HepG2 (cell line): ENCODE data around the gene THSD8. TPM values are rescaled to one million over a fixed set of nuclear protein-coding genes. Genes with fewer than 3 reads are reported as not detected.

Experiments used
- ATAC-seq: fragments of 200-7000 bp; cut with Tn5 transposase; 3 replicates; pipeline ENCODE4 v1.9.1; 2020; ENCODE audit warnings: mild to moderate bottlenecking, moderate library complexity
- BruUV-seq: library from RNA; stranded (reverse); fragments of 400-500 nt; replicated peaks from 2 replicates; lab custom pipeline; 2021; lab: Mats Ljungman, UMichigan
- CTCF ChIA-PET: fragments of 300-600 bp; formaldehyde crosslinking; extraction: SDS; loops from one replicate; lab custom pipeline; 2021; ENCODE audit warnings: low total read pairs, inconsistent platforms, low intra/inter-chr PET ratio; lab: Yijun Ruan, JAX
- POLR2A ChIA-PET: fragments of 350-600 bp; sonication (Branson Sonifier 250); formaldehyde crosslinking; loops from one replicate; lab custom pipeline; 2020; ENCODE audit warnings: antibody characterized with exemption, inconsistent platforms; lab: Yijun Ruan, JAX
- DNase-seq: peaks from one replicate; pipeline ENCODE4 v3.0.0-alpha.2; 2015; ENCODE audit warnings: low spot score
- FAIRE-seq: peaks from 3 replicates; lab custom pipeline; 2011; peaks lifted over from hg19 to GRCh38; lab: Jason Lieb, UNC
- H2AFZ ChIP-seq: one replicate; pipeline ENCODE4 v1.6.1; 2011; ENCODE audit warnings: low read length, inconsistent platforms
- H3K27ac ChIP-seq: fragments of 300-600 bp; 3 replicates; pipeline ENCODE4 v1.8.0; 2011; ENCODE audit warnings: mixed run types, mild to moderate bottlenecking, mixed read lengths, low read length, inconsistent platforms; ENCODE audit not compliant: insufficient read depth; ENCODE audit errors: extremely low read length
- H3K27me3 ChIP-seq, 2 experiments: fragments of 200-600 bp in 1 of 2; 2 replicates in 1 of 2; 3 replicates in 1 of 2; pipeline versions ENCODE4 v1.6.0 to v1.8.0; 2011; ENCODE audit warnings: low read length in 2 of 2, mild to moderate bottlenecking in 2 of 2, moderate library complexity in 2 of 2, inconsistent platforms in 1 of 2; ENCODE audit not compliant: insufficient read depth in 2 of 2, control insufficient read depth in 1 of 2
- H3K36me3 ChIP-seq, 2 experiments: fragments of 200-600 bp in 1 of 2; replicated peaks in 1 of 2; 2 replicates in 1 of 2; 3 replicates in 1 of 2; pipeline versions ENCODE4 v1.5.1 to v1.8.0; 2011; ENCODE audit warnings: low read length in 2 of 2, inconsistent platforms in 1 of 2; ENCODE audit not compliant: insufficient read depth in 2 of 2, control insufficient read depth in 1 of 2
- H3K4me1 ChIP-seq: 2 replicates; pipeline ENCODE4 v1.5.1; 2012; ENCODE audit warnings: low read length, inconsistent platforms; ENCODE audit not compliant: insufficient read depth
- H3K4me2 ChIP-seq: 2 replicates; pipeline ENCODE4 v1.6.0; 2011; ENCODE audit warnings: low read depth, low read length, inconsistent platforms
- H3K4me3 ChIP-seq, 3 experiments: fragments of 200-600 bp in 1 of 3; sonication (generic), shearing (Covaris generic) in 1 of 3; replicated peaks in 1 of 3; 2 replicates each; pipeline ENCODE4 v1.5.1; 2011 to 2016; ENCODE audit warnings: low read length in 3 of 3, inconsistent platforms in 2 of 3, low read depth in 2 of 3, mild to moderate bottlenecking in 2 of 3, control low read depth in 1 of 3, mixed read lengths in 1 of 3; ENCODE audit not compliant: insufficient read depth in 1 of 3
- H3K79me2 ChIP-seq: one replicate; pipeline ENCODE4 v1.6.1; 2011; ENCODE audit warnings: low read length, inconsistent platforms; ENCODE audit not compliant: insufficient read depth
- H3K9ac ChIP-seq: 2 replicates; pipeline ENCODE4 v1.6.0; 2011; ENCODE audit warnings: mild to moderate bottlenecking, low read depth, low read length, inconsistent platforms; ENCODE audit not compliant: insufficient read depth
- H3K9me3 ChIP-seq: 2 replicates; pipeline ENCODE4 v1.5.1; 2012; ENCODE audit warnings: mild to moderate bottlenecking, low read length
- H4K20me1 ChIP-seq: 2 replicates; pipeline ENCODE4 v1.6.0; 2011; ENCODE audit warnings: inconsistent platforms, mild to moderate bottlenecking, low read length, moderate library complexity; ENCODE audit not compliant: insufficient read depth
- BRD4 ChIP-seq: sonication (generic); formaldehyde crosslinking; IDR thresholded peaks from 2 replicates; pipeline ENCODE4 v1.4.0; 2020; ENCODE audit warnings: missing genetic modification reagents
- DMAP1 ChIP-seq: IDR thresholded peaks from 2 replicates; pipeline ENCODE4 v1.6.1; 2016
- DNMT1 ChIP-seq: sonication (generic); formaldehyde crosslinking; IDR thresholded peaks from 2 replicates; pipeline ENCODE4 v1.5.1; 2020; ENCODE audit warnings: mild to moderate bottlenecking, missing genetic modification reagents
- HDAC1 ChIP-seq: sonication (generic); formaldehyde crosslinking; IDR thresholded peaks from 2 replicates; pipeline ENCODE4 v1.5.1; 2020; ENCODE audit warnings: mild to moderate bottlenecking, missing genetic modification reagents
- HNRNPUL1 ChIP-seq: fragments of 200-400 bp; formaldehyde crosslinking; IDR thresholded peaks from 2 replicates; pipeline ENCODE4 v1.6.1; 2017; ENCODE audit warnings: low read depth, mild to moderate bottlenecking, low read length, moderate library complexity
- HOXA3 ChIP-seq: sonication (generic); formaldehyde crosslinking; IDR thresholded peaks from 2 replicates; pipeline ENCODE4 v1.5.0; 2020; ENCODE audit warnings: missing genetic modification reagents
- MYC ChIP-seq: sonication (generic); formaldehyde crosslinking; IDR thresholded peaks from 2 replicates; pipeline ENCODE4 v1.9.0; 2021; ENCODE audit warnings: missing genetic modification reagents, borderline replicate concordance
- NFKBIZ ChIP-seq: IDR thresholded peaks from 2 replicates; pipeline ENCODE4 v1.6.1; 2018; ENCODE audit warnings: missing genetic modification reagents, missing compliant biosample characterization
- SOX13 ChIP-seq, 3 experiments: fragments of 450-650 bp in 1 of 3; sonication (generic) in 1 of 3; formaldehyde crosslinking in 1 of 3; IDR thresholded peaks in 2 of 3; conservative IDR thresholded peaks in 1 of 3; 2 replicates each; pipeline versions ENCODE4 v1.5.0 to v1.6.1; 2016 to 2020; ENCODE audit warnings: antibody characterized with exemption in 1 of 3, mild to moderate bottlenecking in 1 of 3, missing compliant biosample characterization in 1 of 3, missing genetic modification reagents in 1 of 3, moderate library complexity in 1 of 3
- SP4 ChIP-seq: sonication (generic); formaldehyde crosslinking; IDR thresholded peaks from 2 replicates; pipeline ENCODE4 v1.8.1; 2023; ENCODE audit warnings: mild to moderate bottlenecking, missing genetic modification reagents
- THAP9 ChIP-seq: sonication (generic); formaldehyde crosslinking; IDR thresholded peaks from 2 replicates; pipeline ENCODE4; 2020; ENCODE audit warnings: missing genetic modification reagents, mild to moderate bottlenecking, borderline replicate concordance
- ZFX ChIP-seq: sonication (generic); formaldehyde crosslinking; IDR thresholded peaks from 2 replicates; pipeline ENCODE4 v1.4.0; 2020; ENCODE audit warnings: mild to moderate bottlenecking, low read depth, missing genetic modification reagents, moderate library complexity
- ZNF614 ChIP-seq: IDR thresholded peaks from 2 replicates; pipeline ENCODE4 v1.6.1; 2018; ENCODE audit warnings: missing biosample characterization, missing genetic modification reagents, inconsistent platforms, borderline replicate concordance
- ZNF687 ChIP-seq: sonication (generic); formaldehyde crosslinking; IDR thresholded peaks from 2 replicates; pipeline ENCODE4 v1.5.1; 2020; ENCODE audit warnings: mild to moderate bottlenecking, missing genetic modification reagents, moderate library complexity
- ZNF768 ChIP-seq: sonication (generic); formaldehyde crosslinking; IDR thresholded peaks from 2 replicates; pipeline ENCODE4 v1.4.0; 2020; ENCODE audit warnings: missing genetic modification reagents
- ZNF792 ChIP-seq: IDR thresholded peaks from 2 replicates; pipeline ENCODE4 v1.6.1; 2016
- WGBS: methylation state at CpG from one replicate; pipeline ENCODE4 v1.1.6; 2017; ENCODE audit warnings: low lambda C conversion rate; 5-methylcytosine and 5-hydroxymethylcytosine counted together
- in situ Hi-C: cut with HindIII; loops from 2 replicates; pipeline ENCODE4 v1.10.0; 2017; ENCODE audit warnings: low pct_unique_long_range_greater_than_20kb; ENCODE audit not compliant: extremely low pct_ligation_motif_present
- intact Hi-C: fragments of 100-400 bp; cut with micrococcal nuclease; formaldehyde crosslinking; loops from one replicate; pipeline ENCODE4 v1.10.0; 2022; ENCODE audit not compliant: unreplicated experiment
- polyA plus RNA-seq, 8 experiments: library from polyadenylated mRNA; depleted of rRNA in 3 of 8; stranded (reverse) in 7 of 8; unstranded in 1 of 8; fragments of >200 nt; fragmentation: Illumina TruSeq in 4 of 8; extraction: Trizol in 4 of 8; gene quantifications; 2 replicates each; pipeline versions ENCODE4 v1.2.1 to v1.2.3, GENCODE V29; 2011 to 2016; ENCODE audit warnings: low read depth in 4 of 8, missing spikeins in 1 of 8, mixed read lengths in 1 of 8; ENCODE audit not compliant: insufficient read depth in 1 of 8
- total RNA-seq, 5 experiments: library from RNA; depleted of rRNA; stranded (reverse); fragments of >200 nt; fragmentation: Illumina TruSeq; extraction: Trizol; gene quantifications; 2 replicates each; pipeline ENCODE4 v1.2.3, GENCODE V29; 2016; ENCODE audit warnings: low read depth in 1 of 5

THSD8 gene
- total and polyA plus RNA-seq, 2 of the 13 experiments (the other 11 are each of a cell fraction or from before 2014, with no cell fraction given): 4.8 to 14.9 TPM

GRCh38 chr19:12757544-12758274, 44.2 kb upstream of the THSD8 start:
- H4K20me1 ChIP-seq: no peaks in the 10 kb centered on the region
- peak overlapping the region; percentile 40 to 73 (median 51); a peak in 5 of 6 replicates for H3K4me3 ChIP-seq
- 2% methylated on average over 19 of the region's 60 CpGs for WGBS
- H3K27me3 ChIP-seq: peaks cover 0 to 11% of the 10 kb centered on the region in 2 experiments; a peak in 4 of 5 replicates
- CTCF ChIA-PET: interaction anchor here (1.1 to 1.4 kb wide), 2 partner anchors 36 to 41 kb away, joined by 3 to 7 read pairs; no protein-coding TSS in a partner anchor
- POLR2A ChIA-PET: interaction anchor here (0.5 to 2.0 kb wide), 7 partner anchors 9 to 76 kb away, joined by 3 to 6 read pairs (median 4); partner anchors contain the start of genes DHPS, GET3 and TRIR
- DNase-seq (peak; percentile 70), FAIRE-seq (no peak), ATAC-seq (peak; percentile 90)
- peaks cover 14% of the 10 kb centered on the region for H3K4me1 ChIP-seq
- H3K9me3 ChIP-seq: no peaks in the 10 kb centered on the region
- no peaks in the 10 kb centered on the region for H3K36me3 ChIP-seq
- peak overlapping the region; percentile 61 for H2AFZ ChIP-seq
- peak overlapping the region; percentile 56 for H3K9ac ChIP-seq
- peak overlapping the region; percentile 98 for H3K4me2 ChIP-seq
- no peak overlapping the region for H3K27ac ChIP-seq
- no TSS peak for BruUV-seq
- H3K79me2 ChIP-seq: no peaks in the 10 kb centered on the region
- intact Hi-C loops (loop anchor here (1.0 kb wide), 1 partner anchor 40 kb away; no protein-coding TSS in a partner anchor), in situ Hi-C loops (loop anchor here (5.0 kb wide), 1 partner anchor 45 kb away; no protein-coding TSS in a partner anchor)
- TF ChIP-seq ZNF614 (CRISPR knock-in tag): peak; percentile 73; the same call in 1 of the 2 replicates
- 0 out of 2 replicates have a peak, but pooled peaks have one; percentile 17 for TF ChIP-seq DMAP1 (CRISPR knock-in tag)
- peak; percentile 78; the same call in 1 of the 2 replicates for TF ChIP-seq NFKBIZ (CRISPR knock-in tag)
- TF ChIP-seq HDAC1 (CRISPR knock-in tag): peak; percentile 69; the same call in 1 of the 2 replicates
- peak; percentile 50; the same call in 1 of the 2 replicates for TF ChIP-seq HOXA3
- TF ChIP-seq ZNF768: 0 out of 2 replicates have a peak, but pooled peaks have one; percentile 53
- no peak for TF ChIP-seq HNRNPUL1
- no peak for TF ChIP-seq BRD4 (CRISPR knock-in tag)
- no peak for TF ChIP-seq SOX13 (IDR thresholded peaks at IDR 0.05)
- TF ChIP-seq SOX13 (CRISPR knock-in tag; conservative IDR thresholded peaks at IDR 0.05 in 1 of 2, IDR thresholded peaks at IDR 0.05 in 1 of 2): 0 out of 4 replicates have a peak, but pooled peaks of 1 of the 2 experiments have one; percentile 23
- TF ChIP-seq ZNF792 (CRISPR knock-in tag): 0 out of 2 replicates have a peak, but pooled peaks have one; percentile 37
- 0 out of 2 replicates have a peak, but pooled peaks have one; percentile 22 for TF ChIP-seq SP4
- TF ChIP-seq DNMT1: 0 out of 2 replicates have a peak, but pooled peaks have one; percentile 40
- peak; percentile 68; the same call in 1 of the 2 replicates for TF ChIP-seq MYC (CRISPR knock-in tag)
- peak; percentile 64 for TF ChIP-seq ZFX (CRISPR knock-in tag)
- TF ChIP-seq ZNF687 (CRISPR knock-in tag): peak; percentile 82
- peak; percentile 47; the same call in 1 of the 2 replicates for TF ChIP-seq THAP9
